Lower leg skin (tissue), 3 donors: ENCODE data around the gene EDRF1.

Experiments used
- CTCF ChIP-seq, 3 donors: fragments of 450-650 bp; IDR thresholded peaks; one replicate each; pipeline ENCODE4 v1.5.1; 2016; ENCODE audit warnings: antibody characterized with exemption in 3 of 3, mild to moderate bottlenecking in 3 of 3, moderate library complexity in 2 of 3
- POLR2A ChIP-seq, 2 donors: fragments of 450-650 bp; IDR thresholded peaks; one replicate each; pipeline ENCODE4 v1.6.1; 2016 to 2017; ENCODE audit warnings: antibody characterized with exemption in 2 of 2, mild to moderate bottlenecking in 1 of 2, moderate library complexity in 1 of 2

DNA sequence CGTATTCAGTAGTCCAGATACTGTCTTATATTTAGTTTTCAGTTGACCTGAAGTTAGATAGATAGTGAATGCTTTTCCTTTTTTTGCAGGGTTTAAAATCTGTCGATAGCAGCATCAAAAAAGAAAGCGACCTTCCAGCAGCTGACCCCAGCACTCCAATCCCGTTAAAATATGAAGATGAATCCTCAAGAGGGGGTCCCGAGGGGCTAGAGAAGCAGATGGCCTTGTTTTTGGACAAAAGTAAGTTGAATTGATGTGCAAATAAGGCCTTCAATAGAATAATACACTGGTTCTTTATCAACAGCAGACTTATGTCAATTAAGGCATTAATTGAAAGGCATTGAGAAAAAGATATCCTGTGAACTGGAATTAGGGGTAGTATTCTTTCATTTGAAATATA is 18.7 kb downstream of the EDRF1 start:
- TF ChIP-seq CTCF (IDR thresholded peaks at IDR 0.05), result no peak
- TF ChIP-seq POLR2A (IDR thresholded peaks at IDR 0.05), result no peak
